Putamen (tissue), 1 donor: ENCODE results near the gene ZNF157.
A peak's percentile ranks its signal among the peaks of the same experiment; 100 is the strongest.
"Not testable (repeated sequence)": the region's sequence is repeated elsewhere in the genome, so short reads cannot be mapped to it uniquely, and the experiment has no call there.

ENCODE experiments used
- DNase-seq: peaks from one replicate; pipeline ENCODE4 v3.0.0-alpha.2; 2016; ENCODE audit warnings: low spot score

The ZNF157 gene

DNA sequence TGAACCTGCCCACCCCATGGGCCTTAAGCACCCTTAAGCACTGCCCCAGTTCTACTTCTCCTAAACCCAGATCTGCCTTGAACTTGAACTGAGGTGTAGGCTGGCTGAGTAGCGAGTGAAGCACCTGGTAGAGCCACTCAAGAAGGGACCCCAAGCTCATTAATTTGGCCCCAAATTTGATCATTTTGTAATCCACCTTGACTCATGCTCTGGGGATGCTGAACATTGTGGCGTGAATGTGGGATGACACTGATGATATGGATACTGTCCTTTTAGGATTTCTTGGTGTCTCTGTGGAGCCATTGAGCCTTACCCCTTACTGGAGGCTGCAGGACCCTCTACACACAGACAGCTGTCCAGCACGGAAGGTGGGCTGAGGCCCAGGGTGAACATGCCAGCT lies at the start of gene ZNF157:
TSS of gene ZNF157 (plus strand) at position 301 of the 400 bp plus-strand sequence. CDS start at position 392, 91 bp downstream.
- no peak for DNase-seq

DNA sequence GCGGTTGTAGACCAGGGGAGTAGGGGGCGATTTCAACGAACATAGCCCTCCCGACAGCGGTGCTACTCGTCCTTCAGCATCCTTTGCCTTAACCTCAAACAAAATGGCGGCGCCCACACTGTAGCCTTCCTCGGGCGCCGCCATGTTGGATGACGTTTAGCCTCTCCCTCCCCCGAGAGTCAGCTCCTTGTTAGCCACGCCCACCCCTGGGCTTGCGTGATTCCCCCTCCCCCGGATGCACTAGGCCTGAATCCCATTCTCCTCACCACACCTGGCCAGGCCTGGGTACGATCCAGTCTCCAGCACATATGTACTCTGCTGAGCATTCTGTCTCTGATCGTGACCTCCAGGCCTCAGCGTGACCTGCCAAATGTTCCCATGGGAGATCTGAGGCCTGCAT lies 49.0 kb upstream of the ZNF157 start:
- peak; percentile 71 for DNase-seq

- no peak for DNase-seq
Observed at GRCh38 chrX:47321823-47322371, 48.5 kb upstream of the ZNF157 start.

- DNase-seq, result no peak
Observed at GRCh38 chrX:47327902-47328301, 42.5 kb upstream of the ZNF157 start.

DNA sequence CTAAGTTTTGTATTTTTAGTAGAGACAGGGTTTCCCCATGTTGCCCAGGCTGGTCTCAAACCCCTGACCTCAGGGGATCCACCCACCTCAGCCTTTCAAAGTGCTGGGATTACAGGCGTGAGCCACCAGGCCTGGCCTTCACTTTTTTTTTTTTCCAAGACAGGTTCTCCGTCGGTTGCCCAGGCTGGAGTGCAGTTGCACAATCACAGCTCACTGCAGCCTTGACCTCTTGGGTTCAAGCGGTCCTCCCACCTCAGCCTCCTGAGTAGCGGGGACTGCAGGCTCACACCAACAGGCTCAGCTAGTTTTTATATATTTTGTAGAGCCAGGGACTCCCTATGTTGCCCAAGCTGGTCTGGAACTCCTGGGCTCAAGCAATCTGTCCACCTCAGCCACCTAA lies 37.6 kb upstream of the ZNF157 start:
- not testable (repeated sequence) for DNase-seq

DNA sequence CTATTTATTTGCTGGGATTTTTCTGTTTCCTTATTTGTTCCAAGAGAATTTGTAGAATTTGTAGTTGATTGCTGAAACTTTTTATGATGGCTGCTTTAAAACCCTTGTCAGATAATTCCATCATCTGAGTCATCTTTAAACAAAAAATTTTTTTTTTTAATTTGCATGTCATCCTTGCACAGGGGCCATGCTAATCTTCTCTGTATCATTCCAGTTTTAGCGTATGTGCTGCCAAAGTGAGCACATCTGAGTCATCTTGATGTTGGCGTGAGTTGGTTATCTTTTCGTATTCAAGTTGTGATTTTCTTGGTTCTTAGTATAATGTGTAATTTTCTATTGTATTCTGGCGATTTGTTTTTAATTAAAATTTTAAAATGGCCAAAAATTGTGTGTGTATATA lies 18.7 kb upstream of the ZNF157 start:
- peak; percentile 30 for DNase-seq

DNA sequence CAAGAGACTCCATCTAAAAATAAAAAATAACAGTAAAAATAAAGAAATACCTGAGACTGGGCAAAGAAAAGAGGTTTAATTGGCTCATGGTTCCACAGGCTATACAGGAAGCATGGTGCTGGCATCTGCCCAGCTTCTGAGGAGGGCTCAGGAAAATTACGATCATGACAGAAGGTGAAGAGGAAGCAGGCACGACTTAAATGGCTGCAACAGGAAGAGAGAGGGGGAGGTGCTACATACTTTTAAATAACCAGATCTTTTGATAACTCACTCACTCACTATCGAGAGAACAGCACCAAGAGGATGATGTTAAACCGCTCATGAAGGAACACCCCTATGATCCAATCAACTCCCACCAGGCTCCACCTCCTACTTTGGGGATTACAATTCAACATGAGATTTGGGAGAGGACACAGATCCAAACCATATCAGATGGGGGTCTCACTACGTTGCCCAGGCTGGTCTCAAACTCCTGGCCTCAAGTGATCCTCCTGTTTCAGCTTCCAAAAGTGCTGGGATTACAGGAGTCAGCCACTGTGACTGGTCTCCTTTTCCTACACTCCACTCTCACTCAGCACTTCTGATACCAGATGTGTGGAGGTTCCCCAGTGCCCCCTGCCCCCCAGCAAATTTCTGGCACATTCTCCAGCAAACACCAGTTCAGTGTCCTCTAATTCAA lies 11.9 kb upstream of the ZNF157 start:
- DNase-seq, result no peak

DNA sequence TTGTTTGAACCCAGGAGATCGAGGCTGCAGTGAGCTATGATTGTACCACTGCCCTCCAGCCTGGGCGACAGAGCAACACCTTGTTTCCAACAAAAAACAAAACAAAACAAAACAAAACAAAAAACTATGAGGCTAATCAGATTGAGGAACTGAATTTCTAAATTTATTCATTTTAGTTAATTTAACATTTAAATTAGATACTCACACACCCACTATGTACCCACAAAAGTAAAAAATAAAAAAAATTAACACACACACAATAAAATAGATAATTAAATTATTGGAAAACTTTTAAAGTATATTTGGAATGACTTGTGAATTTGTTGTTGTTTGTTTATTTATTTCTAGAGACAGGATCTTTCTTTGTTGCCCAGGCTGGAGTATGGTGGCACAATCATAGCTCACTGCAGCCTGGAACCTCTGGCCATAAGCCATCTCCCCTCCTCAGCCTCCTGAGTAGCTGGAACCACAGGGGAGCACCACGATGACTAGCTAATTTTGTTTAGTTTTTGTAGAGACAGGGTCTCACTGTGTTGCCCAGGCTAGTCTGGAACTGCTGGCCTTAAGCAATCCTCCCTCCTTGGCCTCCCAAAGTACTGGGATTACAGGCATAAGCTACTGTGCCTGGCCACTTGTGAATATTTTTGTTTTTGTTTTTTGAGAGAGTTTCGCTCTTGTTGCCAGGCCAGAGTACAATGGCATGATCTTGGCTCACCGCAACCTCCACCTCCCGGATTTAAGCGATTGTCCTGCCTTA lies 9.8 kb upstream of the ZNF157 start:
- no peak for DNase-seq

- DNase-seq, result peak; percentile 92
Observed at GRCh38 chrX:47361538-47362511, 8.6 kb upstream of the ZNF157 start.

DNA sequence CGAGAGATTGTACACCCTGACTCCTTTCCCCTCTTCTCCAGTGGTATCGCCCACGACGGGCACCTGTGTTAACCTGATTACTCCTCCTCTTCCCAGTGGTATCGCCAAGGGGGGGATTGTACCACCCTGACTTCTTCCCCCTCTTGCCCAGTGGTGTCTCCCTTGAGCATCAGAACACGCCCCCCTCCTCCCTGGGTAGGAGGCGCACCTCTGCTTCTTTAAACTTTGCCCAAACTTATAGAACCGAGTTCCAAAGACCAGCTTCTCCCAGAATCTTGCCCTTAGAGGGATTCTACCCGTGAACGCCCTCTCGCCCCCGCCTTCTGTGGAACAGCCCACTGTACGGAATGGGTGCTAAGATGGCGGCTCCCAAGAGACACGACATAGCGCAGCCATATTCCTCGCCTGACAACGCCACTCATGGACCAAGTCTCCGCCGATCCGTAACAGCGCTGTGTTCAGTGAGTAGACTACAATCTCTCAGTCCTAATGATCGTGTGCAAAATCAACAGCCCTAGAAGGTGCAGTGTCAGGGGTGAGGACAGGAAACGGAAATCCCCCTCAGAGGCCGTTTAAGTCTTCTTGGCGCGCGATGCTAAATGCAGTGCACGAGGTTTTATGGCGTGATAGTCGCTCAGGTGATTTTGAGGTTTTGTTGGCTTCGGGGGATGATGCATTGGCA lies 4.2 kb upstream of the ZNF157 start:
- peak; percentile 78 for DNase-seq

- no peak for DNase-seq
Observed at GRCh38 chrX:47373198-47373597, 2.8 kb downstream of the ZNF157 start.

DNA sequence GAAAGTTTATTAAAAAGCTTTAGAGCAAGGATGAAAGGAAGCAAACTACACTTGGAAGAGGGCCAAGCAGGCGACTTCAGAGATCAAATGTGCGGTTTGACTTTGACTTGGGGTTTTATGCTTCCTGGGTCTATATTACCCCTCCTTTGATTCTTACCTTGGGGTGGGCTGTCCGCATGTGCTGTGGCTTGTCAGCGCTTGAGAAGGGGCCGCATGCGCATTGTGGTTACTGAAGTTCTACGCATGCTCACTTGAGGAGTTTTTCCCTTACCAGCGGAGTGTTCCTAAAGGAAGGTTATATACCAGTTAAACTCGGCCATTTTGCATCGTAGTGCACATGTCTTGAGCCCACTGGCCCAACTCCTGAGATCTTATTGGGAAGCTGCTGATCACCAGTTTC lies 9.9 kb downstream of the ZNF157 start:
- no peak for DNase-seq

DNA sequence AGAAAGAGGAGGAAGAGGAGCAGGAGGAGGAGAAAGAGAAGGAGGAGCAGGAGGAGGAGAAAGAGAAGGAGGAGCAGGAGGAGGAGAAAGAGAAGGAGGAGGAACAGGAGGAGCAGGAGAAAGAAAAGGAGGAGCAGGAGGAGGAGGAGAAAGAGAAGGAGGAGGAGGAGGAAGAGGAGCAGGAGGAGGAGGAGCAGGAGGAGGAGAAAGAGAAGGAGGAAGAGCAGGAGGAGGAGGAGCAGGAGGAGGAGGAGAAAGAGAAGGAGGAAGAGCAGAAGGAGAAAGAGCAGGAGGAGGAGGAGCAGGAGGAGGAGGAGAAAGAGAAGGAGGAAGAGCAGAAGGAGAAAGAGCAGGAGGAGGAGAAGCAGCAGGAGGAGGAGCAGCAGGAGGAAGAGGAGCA lies 10.5 kb downstream of the ZNF157 start:
- DNase-seq, result not testable (repeated sequence)

DNA sequence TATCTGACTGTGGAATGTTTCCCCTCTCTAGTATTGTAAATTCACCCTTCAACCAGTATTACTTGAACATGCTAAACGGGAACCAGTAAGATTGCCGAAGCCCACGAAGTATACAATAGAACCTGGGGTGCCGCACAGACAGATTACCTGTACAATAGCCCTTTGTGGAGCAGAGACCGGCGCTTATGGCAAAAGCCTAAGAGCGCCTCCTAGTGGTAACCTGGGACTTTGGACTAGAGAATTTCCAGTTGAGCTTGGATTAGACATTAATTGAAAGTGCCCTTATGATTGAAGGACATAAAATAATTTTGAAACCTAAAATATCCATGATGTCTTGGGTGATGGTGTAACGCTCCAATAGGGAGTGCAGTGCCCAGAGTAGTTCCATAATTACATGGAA lies 14.1 kb downstream of the ZNF157 start:
- peak; percentile 51 for DNase-seq

DNA sequence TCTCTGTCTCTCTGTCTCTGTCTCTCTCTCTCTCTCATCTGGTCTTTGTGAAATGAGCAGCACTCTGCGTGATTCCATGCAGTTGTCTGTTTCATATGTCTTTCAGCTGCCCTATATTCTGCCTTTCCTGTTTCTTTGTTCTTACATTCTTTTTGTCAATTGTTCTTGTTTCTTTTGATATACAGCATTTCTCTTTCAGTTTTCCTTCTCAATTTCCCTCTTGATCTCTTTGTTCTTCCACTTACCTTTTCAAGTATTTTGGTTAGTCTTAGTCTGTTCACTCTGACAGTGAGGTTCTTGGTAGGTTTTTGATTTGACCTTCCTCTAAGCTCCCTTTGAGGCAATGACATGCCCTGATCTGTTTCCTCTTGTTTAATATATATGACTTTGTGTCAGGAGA lies 20.4 kb downstream of the ZNF157 start:
- no peak for DNase-seq

DNA sequence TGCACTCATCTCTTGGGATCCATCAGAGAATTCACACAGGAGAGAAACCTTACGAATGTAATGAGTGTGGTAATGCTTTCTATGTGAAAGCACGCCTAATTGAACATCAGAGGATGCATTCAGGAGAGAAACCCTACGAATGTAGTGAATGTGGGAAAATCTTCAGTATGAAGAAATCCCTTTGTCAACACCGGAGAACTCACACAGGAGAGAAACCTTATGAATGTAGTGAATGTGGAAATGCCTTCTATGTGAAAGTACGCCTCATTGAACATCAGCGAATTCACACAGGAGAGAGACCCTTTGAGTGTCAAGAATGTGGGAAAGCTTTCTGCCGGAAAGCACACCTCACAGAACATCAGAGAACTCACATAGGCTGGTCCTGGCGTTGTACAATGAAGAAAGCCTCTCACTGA lies 42.8 kb downstream of the ZNF157 start:
- no peak for DNase-seq

GRCh38 chrX:47420265-47420664 lies 49.9 kb downstream of the ZNF157 start:
- DNase-seq, result no peak

DNA sequence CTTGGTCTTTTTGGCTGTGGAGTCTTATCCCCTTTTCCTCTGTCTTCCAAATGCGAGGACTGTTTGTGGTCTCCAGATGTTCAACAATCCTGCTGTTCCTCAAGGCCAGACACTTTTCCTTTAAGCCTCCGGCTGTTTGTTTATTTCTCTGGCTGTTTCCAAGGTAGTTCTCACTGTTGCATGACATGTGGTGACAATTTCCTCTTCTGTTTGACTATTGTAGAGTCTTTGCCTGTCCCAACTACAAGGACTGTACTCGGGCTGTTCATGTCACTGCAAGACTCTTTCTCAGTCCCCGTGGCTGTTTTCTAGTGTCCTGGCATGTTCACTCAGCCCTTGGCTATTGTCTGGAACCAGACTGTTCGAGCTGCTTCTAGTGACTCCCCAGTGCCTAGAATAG lies 50.6 kb downstream of the ZNF157 start:
- no peak for DNase-seq

GRCh38 chrX:47422444-47422843 lies 52.1 kb downstream of the ZNF157 start:
- no peak for DNase-seq

GRCh38 chrX:47430925-47431324 lies 60.5 kb downstream of the ZNF157 start:
- no peak for DNase-seq

DNA sequence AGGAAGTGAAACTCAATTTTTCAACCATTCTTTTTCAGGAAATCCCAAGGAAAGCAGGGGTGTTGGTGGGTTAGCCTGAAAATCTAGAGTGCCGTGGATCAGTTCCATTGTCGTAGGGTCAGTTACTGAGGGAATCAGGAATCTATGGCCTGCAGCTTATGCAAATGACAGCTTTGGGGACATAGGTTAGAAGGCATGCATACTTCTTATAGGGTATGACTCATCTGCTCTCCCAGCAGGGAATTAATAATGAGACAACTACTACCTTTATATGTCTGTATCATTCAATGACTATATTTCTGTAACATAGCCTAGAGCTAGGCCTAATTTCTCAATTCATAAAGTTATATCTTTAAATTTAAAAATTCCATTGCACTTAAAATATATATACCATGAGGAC lies 76.1 kb downstream of the ZNF157 start:
- DNase-seq, result no peak

GRCh38 chrX:47446971-47447370 lies 76.6 kb downstream of the ZNF157 start:
- no peak for DNase-seq
